Fibroblast of skin of left biceps (primary cell): ENCODE measurements around the gene SCARF2.
"Not testable (repeated sequence)": the region's sequence is repeated elsewhere in the genome, so short reads cannot be mapped to it uniquely, and the experiment has no call there.

ENCODE experiments used
- DNase-seq, 2 experiments: peaks; one replicate each; pipeline ENCODE4 v3.0.0-alpha.2; 2013; ENCODE audit warnings: low read depth in 2 of 2

Gene SCARF2

DNA sequence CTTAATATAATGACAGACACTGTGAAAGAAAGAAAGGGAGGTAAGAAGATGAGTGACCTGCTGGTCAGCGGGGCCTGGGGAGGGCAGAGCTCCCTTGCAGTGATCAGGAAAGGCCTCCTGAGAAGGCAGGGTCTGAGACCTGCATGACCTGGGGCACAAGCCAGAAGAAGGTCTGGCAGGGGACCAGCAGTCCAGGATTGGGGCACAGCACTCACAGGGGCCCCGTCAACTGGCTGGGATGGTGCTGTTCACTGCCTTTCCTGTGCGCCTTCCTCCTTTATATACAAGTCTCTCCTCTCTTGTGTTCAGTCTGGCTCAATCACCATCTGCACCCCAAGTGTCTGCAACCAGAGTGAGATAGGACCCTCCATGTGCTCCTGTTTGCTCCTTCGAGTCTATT lies 22.2 kb upstream of the SCARF2 start:
- DNase-seq, result no peak

DNA sequence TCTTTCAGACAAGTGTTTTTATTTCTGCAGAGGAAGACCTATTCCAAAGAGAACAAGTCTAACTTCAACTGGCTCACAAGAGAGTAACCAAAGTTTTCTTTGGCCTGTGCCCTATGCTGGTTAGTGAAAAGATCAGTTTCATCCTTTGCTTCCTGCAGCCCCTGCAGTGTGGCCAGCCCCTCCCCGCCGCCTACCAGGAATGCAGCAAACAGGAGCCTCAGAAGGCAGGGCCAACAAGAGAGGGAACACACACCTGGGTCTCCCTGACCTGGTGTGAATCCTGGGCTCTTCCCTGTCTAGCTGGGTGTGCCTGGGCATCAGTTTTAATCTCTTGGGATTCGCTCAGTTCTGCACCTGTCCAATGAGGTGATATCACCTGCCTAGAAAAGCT lies 21.5 kb upstream of the SCARF2 start:
- no peak for DNase-seq

DNA sequence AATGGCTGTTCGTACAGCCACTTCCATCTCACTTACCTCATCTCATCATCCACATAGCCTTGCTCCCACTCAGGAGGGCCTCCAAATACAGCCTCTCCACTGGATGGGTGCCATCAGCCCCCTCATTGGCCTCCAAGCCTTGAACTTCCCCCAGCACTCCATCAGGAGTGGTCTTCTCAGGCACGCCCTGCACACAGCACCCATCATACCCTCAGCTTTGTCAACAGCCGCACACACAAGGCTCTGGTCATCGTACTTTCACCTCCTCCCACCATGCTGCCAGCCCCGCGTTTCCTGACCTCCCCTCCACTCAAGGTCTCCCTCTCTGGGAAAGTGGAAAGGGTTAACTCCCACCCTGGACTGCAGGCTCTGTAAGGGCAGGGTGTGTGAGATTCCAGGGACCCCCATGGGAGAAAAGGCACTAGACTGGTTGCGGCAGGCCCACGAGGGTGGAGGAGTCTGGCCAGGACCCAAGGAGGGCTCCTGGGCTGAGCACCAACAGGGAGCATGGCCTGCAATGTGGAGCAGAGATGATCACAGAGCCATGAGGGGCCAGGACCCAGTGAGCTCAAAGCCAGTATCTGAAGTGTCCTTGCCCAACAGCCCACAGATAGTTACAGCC lies 21.0 kb upstream of the SCARF2 start:
- DNase-seq, result no peak

DNA sequence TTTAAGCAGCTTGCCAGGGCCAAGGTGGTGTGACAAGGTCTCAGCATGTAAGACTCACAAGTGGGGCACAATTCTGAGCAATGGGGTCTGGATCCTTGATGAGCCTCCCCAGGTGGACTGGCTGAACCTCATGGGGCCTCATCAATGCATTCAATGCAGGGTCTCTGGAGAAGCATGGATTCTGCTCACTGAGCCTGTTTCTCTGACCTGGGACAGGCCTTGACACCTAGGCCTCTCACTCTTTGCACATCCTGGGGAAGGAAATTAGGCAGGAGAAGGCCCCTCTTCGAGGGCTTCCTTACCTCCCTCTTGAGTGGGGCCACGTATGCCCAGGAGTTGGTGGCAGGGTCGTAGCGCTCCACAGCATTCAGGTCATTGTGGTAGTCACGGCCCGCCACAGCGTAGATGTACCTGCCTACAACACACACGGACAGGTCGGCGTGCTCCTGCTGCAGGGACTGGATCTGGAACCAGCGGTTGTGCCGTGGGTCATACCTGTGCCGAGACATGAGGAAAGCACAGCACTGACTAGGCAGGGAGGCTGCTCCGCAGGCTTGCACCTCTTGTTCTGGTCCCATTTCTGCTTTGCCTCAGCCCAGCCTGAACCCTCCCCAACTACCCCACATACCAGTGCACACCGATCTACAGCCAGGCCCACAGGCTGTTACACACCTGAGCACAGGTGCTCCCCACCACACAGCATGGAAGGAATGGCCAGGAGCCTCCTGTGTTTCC lies 20.0 kb upstream of the SCARF2 start:
- no peak for DNase-seq

DNA sequence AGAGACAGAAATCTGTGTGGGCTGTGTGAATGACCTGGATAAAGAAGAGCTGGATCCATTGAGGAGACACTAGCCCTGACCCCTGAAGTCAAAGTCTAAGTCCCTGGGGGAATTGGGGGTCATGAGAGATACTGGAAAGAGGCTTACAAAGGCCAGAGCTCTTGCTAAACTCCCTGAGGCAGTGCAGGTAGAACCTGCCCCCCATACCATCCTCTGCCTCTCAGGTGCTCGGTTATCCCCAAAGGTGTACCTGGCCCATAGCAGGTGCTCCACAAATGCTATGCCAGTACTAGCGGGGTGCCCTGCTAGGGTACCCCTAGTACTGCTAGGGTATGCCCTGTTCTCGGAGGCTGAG lies 19.1 kb upstream of the SCARF2 start:
- DNase-seq, result no peak

DNA sequence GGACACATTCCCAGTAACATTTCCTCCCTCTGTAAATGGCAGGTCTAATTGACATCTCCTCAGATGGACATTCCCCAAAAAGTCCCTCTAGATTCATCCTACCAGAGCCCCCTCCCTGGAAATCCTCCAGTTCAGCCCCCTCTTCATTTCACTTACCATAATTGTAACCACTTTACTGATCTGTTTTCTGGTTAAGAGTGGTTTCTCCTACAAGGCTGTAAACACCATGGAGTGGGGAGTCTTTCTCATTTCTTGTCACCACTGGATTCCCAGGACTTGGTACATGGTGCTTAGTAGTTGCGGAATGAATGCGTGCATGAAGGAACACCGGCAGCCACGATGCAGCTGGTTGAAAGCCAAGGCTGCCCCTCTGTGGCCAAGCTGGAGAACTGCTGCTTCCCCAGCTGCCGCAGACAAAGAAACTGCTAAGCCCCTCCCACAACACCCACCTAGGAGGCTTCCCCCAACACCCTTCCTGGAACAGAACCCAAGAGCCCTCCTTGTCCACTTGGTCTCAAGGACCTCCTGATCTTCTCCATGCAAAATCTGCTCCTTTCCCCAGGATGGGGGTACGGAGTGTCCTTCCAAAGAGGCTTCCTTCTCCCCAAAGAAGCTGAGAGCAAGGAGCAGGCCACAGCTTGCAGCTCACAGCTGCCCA lies 18.6 kb upstream of the SCARF2 start:
- DNase-seq, result peak; percentile 55 to 57

DNA sequence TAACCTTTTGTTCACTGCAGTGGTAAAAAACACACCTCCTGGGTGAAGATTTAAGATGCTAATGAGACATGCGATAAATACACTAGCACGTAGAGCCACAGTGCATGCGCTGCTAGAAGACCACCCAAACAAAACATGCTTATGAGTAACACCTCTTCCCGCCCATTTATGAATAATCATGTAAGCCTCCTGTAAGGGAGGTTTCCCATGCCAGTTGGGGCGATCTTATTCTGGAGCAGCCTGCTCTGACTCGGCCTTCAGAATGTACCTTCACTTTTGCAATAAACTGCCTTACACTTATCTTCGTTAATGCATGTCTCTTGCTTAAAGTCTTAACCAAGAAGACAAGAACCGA lies 18.1 kb upstream of the SCARF2 start:
- no peak for DNase-seq

DNA sequence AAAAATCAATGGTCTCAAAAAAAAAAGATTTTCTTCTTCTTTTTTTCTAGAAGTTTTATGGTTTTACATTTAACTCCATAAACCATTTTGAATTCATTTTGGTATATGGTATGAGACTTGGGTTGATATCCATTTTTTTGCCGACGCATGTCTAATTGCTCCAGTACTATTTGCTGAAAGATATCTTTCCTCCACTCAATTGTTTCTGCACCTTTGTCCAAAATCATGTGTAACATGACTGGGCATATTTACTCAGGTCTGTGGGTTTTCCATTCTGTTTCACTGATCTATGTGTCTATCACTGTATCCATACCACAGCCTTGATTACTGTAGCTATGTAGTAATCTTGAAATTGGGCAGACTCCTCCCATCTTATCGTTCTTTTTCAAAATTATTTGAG lies 15.6 kb upstream of the SCARF2 start:
- no peak for DNase-seq

DNA sequence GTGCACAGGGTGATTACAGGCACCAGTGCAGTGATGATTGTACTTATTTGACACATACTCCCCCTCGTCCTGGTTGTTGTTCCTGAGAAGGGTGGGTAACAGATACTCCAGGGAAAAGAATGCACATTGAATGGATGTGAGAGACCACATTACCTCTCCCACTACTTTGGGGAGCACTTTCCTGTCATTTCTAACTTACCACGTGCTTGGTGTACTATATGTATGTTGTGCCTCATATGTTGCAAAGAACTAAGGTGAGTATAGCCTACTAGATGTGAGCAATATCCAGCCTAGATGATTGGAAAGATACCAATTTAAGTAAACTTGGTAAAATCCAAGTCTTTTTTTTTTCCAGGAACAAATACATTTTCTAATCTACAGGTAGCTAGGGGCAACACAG lies 14.3 kb upstream of the SCARF2 start:
- DNase-seq, result no peak

DNA sequence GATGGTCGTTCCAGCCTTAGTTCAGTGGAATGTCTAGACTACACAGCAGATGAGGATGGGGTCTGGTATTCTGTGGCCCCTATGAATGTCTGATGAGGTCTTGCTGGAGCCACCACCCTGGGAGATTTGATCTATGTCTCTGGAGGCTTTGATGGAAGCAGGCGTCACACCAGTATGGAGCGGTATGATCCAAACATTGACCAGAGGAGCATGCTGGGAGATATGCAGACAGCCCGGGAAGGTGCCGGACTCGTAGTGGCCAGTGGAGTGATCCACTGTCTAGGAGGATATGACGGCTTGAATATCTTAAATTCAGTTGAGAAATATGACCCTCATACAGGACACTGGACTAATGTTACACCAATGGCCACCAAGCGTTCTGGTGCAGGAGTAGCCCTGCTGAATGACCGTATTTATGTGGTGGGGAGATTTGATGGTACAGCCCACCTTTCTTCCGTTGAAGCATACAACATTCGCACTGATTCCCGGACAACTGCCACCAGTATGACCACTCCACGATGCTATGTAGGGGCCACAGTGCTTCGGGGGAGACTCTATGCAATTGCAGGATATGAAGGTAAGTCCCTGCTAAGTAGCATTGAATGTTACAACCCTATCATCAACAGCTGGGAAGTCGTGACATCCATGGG lies 13.6 kb upstream of the SCARF2 start:
- DNase-seq, result not testable (repeated sequence)

DNA sequence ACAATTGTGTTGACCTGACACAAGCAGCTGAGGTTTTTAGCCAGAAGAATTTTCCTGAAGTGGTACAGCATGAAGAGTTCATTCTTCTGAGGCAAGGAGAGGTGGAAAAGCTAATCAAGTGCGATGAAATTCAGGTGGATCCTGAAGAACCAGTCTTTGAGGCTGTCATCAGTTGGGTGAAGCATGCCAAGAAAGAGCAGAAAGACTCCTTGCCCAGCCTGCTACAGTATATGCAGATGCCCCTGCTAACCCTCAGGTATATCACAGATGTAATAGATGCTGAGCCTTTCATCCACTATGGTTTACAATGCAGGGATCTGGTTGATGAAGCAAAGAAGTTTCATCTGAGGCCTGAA lies 12.9 kb upstream of the SCARF2 start:
- no peak for DNase-seq

DNA sequence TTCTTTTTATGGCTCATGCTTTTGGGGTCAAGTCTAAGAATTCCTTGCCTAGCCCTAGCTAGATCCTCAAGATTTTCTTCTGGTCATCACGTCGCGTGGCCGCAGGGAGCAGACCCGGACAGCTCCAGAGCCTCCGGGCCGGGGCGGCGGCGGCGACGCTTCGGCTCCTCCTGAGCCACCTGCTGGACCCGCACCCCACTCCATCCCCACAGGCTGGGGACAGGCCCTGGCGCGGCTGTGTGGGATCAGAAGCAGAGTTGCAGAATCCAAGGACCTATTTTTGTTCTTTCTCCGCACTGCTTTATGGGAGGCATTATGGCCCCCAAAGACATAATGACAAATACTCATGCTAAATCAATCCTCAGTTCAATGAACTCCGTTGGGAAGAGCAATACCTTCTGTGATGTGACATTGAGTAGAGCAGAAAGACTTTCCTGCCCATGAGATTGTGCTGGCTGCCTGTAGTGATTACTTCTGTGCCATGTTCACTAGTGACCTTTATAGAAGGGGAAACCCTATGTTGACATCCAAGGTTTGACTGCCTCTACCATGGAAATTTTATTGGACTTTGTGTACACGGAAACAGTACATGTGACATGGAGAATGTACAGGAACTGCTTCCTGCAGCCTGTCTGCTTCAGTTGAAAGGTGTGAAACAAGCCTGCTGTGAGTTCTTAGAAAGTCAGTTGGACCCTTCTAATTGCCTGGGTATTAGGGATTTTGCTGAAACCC lies 12.4 kb upstream of the SCARF2 start:
- no peak for DNase-seq

DNA sequence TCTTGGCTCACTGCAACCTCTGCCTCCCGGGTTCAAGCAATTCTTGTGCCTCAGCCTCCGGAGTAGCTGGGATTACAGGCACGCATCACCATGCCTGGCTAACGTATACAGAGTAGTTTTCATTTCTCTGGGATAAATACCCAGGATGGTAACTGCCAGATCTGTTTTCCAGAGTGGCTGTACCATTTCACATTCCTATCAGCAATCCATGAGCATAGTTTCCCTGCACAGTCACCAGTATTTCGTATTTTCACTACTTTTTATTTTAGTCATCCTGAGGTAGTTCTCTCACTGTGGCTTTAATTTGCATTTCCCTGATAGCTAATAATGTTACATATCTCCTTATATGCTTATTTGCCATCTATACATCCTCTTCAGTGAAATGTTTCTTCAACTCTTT lies 11.0 kb upstream of the SCARF2 start:
- no peak for DNase-seq

DNA sequence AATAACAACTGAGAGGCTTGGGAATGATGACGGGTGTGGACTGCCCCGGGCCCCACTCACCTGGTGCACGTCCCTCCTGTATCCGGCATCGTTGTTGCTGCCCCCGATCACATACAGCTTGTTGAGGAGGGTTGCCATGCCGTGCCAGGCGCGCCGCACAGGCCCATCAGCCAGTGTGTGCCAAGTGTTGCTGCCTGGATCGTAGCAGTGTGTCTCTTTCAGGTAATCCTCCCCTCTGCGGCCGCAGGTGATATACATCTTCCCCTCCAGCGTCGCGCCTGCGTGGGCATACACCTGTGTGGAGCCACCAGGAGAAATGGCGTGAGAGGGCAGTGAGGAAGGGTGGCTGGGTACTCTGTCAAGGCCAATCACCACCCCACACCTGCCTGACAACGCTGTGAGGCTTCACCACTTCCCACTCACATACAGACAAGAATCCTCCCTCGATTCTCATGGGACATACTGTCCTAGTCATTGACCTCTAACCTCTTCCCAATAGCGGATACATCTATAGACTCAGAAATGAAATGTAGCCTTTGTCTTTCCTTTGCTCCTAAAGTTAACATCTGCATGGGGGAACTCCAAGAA lies 8.9 kb upstream of the SCARF2 start:
- no peak for DNase-seq

DNA sequence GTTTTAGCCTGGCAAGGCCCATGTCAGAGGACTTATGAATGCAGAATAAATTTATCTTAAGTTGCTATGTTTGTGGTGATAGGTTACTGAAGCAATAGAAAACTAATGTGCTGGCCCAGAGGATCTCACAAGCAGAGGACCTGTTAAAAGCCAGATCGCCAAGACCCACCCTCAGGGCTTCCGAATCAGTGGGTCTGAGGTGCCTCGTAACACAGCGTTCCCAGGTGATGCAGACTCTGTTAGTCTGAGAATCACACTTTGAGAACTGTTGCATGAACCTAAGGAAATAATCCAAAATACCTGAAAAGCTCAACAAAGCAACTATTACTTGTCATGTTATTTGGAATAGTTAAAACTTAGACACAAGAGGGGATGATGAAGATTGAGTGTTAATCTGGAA lies 6.7 kb upstream of the SCARF2 start:
- no peak for DNase-seq

DNA sequence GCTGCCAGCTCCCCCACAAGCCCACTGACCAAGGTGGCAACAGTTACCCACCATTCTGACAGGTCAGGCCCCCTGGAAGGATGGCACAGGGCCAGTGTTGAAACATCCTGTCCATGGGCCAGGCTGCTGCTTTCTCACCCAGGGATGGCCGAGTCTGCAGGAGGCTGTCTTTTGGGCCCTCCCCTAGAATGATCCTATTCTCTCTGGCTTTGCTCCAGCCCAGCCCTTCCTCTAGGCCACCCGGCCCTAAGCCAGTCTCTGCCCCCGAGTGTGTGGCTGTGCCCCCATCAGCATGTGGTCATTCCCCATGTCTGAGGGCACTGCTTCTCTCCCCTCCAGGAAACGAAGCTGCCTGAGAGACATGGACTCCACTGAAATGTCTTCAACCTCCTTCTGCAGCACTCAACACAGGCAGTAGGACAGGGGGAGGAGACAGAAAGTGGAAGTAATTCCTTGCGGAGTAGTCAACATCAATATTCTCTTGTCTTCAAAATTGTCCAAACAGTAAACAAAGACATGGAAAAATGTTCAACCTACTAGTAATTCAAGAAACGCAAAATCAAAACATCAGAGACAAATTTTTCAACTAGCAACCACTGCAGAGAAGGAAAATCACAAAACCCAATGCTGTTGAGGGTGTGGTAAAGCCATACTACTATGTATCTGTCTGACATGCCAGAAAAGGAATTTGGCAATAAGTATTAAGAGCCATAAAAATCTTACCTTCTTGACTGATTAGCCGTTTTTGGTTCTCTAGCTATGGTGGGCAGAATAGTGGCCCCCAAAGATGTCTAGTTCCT lies 5.1 kb upstream of the SCARF2 start:
- no peak for DNase-seq

DNA sequence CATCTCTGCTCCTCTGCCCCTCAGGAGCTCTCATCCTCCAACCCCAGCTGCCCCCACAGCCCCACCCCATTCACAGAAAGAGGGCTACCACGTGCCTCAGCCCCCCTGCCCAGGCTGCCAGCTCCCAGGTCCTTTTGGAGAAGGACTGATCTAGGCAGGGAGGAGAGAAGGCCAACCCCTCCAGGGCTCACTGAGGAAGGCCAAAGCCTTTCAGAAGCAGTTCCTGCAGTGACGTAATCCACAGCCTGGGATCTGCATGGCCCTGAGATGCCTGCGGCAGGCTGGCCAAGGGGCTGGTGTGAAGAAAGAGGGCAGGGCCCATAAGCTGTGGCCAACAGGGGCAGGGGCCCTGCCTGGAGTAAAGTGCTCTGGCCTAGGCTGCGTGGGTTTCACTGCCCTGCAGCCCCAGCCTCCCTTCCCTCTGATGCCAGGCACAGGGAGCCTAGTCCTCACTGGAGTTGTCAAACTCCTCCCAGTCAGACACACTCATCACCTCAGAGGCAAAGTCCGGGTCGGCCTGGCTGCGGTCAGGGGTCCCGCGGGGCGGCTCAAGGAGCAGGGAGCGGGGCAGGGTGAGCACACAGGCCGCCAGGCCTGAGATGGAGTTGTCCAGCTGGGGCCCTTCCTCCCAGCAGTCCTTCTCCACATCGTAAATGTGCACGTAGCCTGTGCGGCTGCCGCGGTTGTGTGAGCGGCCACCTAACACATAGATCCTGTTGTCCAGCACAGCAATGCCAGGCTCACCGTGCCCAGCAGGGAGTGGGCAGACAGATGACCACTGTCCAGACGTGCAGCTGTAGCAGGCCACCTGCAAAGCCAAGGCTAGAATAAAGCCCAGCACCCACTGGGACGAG lies 4.2 kb upstream of the SCARF2 start:
- DNase-seq, result no peak

DNA sequence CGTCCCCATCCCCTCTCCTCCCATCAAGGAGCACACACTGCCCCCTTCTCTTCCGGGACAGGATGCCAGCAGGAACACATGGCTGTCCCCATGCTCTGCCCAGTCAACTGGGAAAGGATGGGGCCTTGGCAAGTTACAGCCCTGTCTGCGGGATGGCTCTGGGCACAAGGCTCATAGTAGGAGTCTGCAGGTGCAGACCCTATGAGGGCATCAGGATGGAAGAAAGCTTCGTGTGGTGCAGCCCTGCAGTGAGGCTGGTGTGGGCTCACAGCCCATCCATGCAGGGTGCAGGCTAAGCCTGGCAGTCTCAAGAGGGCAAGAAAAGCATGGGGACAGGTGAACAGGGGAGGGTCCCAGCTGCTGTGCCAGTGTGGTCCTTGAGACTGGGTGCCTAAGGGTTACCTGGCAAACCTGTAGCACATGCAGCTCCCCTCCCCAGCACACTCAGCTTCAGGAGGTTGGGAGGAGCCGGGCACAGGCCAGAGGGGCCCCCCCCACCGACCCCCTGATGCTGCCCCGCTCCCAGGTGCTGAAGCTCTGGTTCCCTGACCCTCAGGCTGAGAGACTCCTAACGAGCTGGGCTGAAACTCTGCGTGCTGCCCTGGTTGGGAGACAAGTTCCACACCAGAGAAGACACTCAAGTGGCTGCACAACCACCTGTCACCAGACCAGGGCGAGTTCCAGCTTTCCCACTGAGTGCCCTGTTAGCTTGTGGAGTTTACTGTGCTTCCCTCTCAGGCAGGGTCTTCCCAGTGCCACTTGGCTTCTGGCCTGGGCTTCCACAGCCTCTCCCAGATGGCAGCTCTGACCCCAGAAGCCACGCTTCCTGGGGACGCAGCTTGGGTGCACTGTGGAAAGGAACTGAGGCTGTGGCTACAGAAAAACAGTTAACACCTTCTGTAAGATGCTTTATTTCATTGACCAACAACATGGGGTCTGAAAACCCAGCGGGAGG lies 3.3 kb upstream of the SCARF2 start:
- no peak for DNase-seq

DNA sequence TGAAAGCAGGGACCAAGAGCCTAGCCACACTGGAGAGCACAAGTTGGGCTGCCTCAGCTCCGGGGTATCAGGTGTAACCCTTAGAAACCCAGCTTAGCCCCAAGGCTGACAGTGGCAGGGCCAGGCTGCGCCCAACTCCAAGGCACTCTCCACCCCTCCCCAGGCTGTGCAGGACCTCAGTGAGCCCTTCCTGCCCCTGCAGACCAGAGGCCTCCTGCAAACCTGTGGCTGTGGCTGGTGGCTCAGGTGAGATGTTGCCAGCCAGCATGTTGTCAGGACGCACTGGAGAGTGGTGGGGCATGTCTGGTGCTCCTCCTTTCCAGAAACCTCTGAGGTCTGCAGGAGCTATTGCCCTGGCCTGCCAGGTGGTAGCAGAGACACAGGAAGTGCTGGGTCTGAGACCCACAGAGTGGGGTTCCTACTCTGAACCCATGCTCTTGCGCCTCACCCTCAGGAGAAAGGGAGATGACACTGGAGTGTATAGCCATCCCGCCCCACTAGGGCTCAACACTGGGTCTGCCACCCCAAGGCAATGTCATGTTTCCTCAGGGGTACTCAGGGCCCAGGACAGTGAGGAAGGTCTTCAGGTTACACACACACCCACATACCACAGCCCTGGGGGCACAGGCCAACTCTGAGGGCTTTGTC lies 2.4 kb upstream of the SCARF2 start:
- DNase-seq, result no peak
